AG09309 (cell line): ENCODE results near the gene CCM2.

ENCODE experiments used
- DNase-seq: peaks from one replicate; pipeline ENCODE4 v3.0.0-alpha.2; 2010; ENCODE audit warnings: low read depth
- H3K4me3 ChIP-seq: 2 replicates; pipeline ENCODE4 v1.5.1; 2011; ENCODE audit warnings: mild to moderate bottlenecking, low read depth, low read length, moderate library complexity; ENCODE audit not compliant: control insufficient read depth
- CTCF ChIP-seq: IDR thresholded peaks from 2 replicates; pipeline ENCODE4 v1.5.1; 2011; ENCODE audit warnings: mild to moderate bottlenecking, low read depth, low read length, inconsistent platforms; ENCODE audit not compliant: insufficient read depth, control insufficient read depth; ENCODE audit errors: missing control alignments

The CCM2 gene

GRCh38 chr7:45055594-45056219, 55.7 kb downstream of the CCM2 start:
- no peak overlapping the region for H3K4me3 ChIP-seq
- no peak for DNase-seq
- no peak for TF ChIP-seq CTCF

DNA sequence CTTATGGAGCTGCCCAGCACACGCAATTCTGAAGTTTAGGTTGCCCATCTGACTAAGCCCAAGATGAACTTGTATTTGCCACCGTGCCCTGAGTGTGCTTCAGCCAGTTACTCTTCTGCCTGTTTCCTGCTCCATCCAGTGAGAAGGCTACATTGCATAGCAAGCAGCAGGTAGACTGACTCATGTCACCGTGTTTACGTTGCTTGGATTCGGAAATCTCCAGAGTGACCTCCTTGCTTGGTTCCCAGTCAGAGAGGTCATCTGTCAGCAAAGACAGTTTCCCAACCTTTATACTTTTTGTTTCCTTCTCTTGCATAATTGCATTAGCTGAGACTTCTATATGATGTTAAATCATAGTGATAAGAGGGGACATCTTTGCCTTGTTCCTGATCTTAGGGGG, 57.9 kb downstream of the CCM2 start:
- DNase-seq = no peak
- TF ChIP-seq CTCF = no peak
- H3K4me3 ChIP-seq = no peak overlapping the region

DNA sequence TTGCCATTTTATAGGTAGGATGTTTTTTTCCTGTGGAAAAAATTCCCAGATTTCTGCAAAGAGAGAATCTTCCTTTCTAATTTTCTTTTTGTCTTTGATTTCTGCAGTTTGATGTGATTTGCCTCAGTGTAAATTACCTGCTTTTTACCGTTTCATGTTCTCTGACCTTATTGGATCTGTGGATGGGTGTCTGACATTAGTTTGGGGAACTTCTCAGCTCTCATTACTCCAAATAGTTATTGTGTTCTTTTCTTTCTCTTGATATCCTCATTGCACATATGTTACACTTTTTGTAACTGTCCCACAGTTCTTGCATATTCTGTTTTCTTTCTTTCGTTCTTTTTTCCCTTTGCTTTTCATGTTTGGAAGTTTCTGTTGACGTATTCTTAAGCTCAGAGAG, 60.3 kb downstream of the CCM2 start:
- no peak overlapping the region for H3K4me3 ChIP-seq
- TF ChIP-seq CTCF = no peak
- no peak for DNase-seq

GRCh38 chr7:45061352-45061751, 61.4 kb downstream of the CCM2 start:
- no peak for TF ChIP-seq CTCF
- DNase-seq = no peak
- no peak overlapping the region for H3K4me3 ChIP-seq

- no peak for DNase-seq
- no peak for TF ChIP-seq CTCF
- no peak overlapping the region for H3K4me3 ChIP-seq
These were observed 61.9 kb downstream of the CCM2 start for GRCh38 chr7:45061806-45062425.

DNA sequence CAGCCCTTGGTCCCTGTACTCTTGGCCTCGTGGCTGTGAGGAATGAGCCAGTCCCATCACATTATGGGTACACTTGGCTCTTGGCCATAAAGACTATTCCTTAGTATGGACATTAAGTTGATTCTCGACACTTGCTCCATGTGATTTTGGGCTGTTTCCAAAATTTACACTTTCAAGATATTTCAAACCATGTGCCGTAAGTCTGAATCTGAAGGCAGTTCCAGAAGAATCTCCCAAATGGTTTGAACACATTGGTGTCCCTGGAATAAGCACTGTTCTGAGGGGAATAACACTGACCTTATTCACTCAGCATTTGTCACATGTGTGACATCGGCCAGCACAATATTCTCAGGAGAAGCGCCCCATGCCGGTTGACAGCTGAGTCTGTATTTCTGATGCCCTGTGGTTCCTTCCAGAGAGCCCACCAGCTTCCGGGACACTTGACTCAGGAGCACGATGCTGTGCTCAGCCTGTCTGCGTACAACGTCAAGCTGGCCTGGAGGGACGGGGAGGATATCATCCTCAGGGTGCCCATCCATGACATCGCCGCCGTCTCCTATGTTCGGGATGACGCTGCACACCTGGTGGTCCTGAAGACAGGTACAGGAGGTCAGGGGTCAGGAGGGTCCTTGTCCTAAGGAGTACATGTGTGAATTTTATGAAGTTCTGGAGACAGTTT, 64.2 kb downstream of the CCM2 start:
- TF ChIP-seq CTCF = no peak
- DNase-seq = no peak
- no peak overlapping the region for H3K4me3 ChIP-seq
